Endometrium (tissue), 2 donors: ENCODE data around the gene ADGRG2.

Source experiments
- FAIRE-seq: peaks from 2 replicates; lab custom pipeline; 2012; peaks lifted over from hg19 to GRCh38; lab: Jason Lieb, UNC
- donor health status: control.
- donor health status: control.

The ADGRG2 gene

GRCh38 chrX:19121898-19122640 is at the start of gene ADGRG2:
Gene ADGRG2, minus strand, starts transcription at chrX:19122468. Its CDS starts 53,634 bp downstream, at chrX:19068834.
- no peak for FAIRE-seq

DNA sequence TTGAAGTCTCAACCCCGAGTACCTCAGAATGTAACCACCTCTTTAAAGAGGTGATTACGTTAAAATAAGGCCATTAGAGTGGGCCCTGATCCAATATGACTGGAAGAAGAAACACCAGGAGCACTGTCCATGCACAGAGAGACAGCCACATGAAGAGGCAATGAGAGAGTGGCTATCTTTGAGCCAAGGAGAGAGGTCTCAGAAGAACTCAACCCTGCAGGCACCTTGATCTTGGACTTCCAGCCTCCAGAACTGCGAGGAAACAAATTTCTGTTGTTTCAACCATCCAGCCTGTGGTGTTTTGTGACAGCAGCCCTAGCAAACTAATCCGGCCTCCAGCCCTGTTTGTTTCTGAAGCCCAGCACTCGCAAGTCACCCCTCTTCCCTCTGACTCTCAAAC is 46.3 kb upstream of the ADGRG2 start:
- FAIRE-seq, result no peak

DNA sequence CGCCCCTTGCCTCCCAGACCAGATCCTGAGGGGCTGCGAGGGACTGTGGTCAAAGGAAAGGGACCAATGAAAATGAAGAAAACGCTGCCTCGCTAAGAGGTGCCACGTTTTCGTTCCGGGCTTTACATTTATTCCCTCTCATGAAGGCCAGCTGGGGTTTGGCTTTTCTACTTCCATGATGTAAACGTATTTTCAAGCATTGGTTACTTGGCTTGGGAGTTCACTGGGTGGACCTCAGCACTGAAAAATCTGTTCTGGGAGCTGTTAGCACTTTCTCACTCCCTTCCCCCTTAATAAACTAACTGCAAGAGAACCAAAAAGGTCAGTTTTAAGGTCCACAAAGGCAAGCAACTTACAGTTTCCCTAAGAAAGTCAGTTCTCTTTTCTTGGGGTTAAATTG is 40.6 kb upstream of the ADGRG2 start:
- FAIRE-seq, result no peak

- FAIRE-seq, result no peak
Observed at GRCh38 chrX:19156186-19156585, 33.9 kb upstream of the ADGRG2 start.

DNA sequence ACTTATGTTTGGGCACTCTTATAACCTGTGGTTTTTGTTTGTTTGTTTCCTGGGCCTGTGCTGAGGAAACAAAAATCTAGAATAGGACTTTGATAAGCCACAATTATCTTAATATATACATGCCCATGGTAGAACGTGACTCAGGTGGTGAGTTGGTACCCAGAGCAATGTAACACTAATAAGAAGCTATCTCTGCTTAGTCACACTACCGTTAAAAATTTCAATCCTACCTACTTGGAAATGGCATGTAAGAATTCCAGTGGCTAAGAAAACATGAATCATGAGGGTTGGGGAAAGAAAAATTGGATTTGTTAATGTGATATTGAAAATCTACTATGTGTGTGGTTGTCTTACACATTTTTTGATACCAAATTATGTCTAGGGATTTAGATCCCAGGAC is 30.5 kb upstream of the ADGRG2 start:
- no peak for FAIRE-seq

- FAIRE-seq, result no peak
Observed at GRCh38 chrX:19137067-19137466, 14.8 kb upstream of the ADGRG2 start.

- FAIRE-seq, result no peak
Observed at GRCh38 chrX:19133784-19134183, 11.5 kb upstream of the ADGRG2 start.

DNA sequence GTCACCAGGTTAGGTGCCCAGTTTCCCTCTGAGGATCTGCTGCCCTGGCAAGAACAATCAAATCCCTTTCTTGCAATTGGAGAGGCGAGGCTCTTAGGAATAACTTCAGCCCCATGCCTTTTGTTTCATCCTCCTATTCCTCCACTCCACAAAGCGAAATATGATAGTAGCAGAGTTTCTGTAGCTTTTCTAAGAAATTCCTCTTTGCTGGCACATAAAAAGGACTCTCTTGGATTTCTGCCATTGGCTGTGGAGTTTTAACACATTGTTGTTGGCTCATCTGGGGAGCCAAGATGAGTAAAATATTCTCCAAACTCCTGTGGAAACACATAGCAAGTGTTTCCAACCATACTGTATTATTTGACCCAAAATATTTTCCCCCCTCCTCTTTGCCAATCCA is 11.0 kb upstream of the ADGRG2 start:
- no peak for FAIRE-seq

GRCh38 chrX:19130628-19131027 is 8.4 kb upstream of the ADGRG2 start:
- no peak for FAIRE-seq

DNA sequence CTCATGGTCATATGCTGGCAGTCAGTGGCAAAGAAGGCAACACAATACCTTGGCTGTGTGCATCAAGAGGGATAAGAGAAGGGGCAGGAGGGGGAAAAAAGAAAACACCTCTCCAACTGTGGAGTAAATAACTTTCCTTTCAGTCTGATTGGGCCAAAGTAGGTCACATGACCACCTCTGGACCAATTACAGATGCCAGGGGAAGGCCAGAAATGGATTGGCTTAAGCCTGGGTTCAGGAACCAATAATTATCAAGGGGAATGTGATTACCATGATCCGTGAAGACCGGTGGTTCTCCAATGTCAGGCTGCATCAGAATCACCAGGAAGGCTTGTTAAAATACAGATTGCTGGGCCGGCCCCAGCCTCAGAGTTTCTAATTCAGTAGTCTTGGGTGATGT is 7.4 kb upstream of the ADGRG2 start:
- no peak for FAIRE-seq

DNA sequence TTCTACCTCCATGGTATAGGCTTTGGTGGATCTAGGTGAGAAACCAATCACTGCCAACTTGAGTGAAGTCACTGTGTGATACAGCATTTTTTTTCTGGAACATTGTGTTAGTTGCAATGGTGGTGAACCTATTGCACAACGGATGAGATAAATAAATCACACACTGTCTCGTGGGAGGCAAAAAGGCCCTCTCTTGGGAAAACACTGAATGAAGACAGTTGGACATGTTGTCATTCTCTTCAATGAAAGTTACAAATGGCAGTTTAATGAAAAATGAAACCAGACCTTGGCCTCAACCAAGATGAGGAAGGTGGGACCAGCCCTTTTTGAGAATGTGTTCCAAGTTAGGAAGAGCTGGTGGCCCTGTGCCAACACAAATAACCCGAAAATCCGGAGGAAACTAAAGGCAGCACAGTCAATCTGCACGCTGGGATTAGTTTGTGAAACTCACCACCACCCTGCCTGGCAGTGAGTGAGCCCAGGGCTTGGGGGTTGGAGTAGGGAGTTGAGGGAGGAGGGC is 5.4 kb upstream of the ADGRG2 start:
- no peak for FAIRE-seq

DNA sequence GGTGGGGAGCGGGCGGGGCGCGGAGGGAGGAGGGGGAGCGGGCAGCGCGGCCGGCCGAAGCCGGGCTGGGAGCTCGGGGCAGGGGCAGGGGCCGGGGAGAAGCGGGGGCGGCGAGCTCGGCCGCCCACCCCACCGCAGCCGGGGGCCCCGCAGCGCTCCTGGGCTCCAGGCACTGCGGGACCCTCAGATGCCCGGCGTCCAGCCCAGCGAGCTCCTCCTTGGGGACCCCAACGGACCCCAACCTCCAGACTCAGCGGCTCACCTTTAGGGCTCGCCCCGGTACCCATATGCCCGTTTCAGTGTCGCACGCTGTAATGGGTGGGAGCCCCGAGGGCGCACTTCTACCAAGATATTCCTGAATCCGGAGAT is 357 bp upstream of the ADGRG2 start:
- FAIRE-seq, result no peak

GRCh38 chrX:19121466-19121865 is 802 bp downstream of the ADGRG2 start:
- FAIRE-seq, result no peak

DNA sequence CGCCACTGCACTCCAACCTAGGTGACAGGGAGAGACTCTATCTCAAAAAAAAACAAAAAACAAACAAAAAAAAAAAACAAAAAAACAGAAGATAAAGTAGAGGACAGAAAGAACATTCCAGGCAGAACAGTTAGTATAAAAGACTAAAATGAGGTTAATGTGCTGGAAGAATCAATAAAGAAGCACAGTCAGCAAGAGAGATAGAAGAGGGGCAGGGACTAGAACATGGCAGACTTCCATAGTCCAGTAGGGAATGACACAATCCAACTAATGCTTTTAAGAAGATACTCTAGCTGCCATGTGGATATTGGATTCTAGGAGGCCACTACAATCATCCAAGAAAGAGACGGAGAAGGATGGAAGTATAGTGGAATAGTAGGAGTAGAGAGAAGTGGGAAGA is 11.6 kb downstream of the ADGRG2 start:
- FAIRE-seq, result no peak

GRCh38 chrX:19107035-19107434 is 15.2 kb downstream of the ADGRG2 start:
- no peak for FAIRE-seq

DNA sequence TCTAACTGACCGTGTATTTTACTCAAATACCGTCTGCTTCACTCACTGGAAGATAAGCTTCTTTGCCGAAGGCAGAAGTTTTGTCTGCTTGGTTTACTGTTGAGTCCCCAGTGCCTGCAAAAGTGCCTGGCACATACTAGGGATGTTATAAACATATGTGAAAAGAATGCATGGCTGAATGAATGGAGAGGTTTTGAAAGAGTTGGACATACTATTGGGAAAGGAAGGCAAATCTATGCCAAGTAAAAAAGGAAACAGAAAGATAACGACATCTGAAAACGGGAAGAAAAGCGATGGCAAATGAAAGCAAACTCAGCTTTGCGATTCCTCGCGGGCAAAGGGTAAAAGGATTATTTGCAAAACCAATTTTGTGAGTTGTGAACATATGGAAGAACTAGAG is 21.7 kb downstream of the ADGRG2 start:
- FAIRE-seq, result no peak

DNA sequence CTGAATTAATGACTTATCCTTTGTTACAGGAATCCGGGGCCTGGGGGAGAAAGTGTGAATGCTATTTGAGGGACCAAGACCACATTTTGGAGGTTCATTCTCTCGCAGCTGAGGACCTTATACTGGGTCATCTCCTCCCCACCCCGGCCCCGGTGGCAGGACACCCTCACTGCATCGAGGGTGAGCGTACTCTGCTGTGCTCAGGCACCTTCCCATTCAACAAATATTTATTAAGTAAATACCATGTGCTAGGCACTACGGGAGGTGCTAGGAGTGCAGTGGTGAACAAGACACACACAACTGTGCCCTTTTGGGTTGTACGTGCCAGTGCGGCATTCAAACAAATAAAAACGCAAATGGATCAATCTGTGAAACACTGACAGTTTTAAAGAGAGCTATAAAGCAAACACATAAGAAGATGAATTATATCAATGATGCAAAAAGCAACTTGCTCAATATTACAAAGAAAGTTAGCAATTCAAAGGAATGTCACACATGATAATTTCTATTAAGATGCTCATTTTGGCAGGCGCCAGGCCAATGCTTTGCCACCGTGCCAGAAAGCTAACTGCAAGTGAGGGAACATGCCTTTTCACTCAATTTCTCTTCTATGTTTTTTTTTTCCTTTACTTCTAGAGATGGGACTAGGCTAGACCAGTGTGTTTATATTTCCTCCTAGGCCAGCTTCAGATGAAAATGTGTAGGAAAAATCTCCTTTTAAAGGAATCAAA is 24.6 kb downstream of the ADGRG2 start:
- no peak for FAIRE-seq

DNA sequence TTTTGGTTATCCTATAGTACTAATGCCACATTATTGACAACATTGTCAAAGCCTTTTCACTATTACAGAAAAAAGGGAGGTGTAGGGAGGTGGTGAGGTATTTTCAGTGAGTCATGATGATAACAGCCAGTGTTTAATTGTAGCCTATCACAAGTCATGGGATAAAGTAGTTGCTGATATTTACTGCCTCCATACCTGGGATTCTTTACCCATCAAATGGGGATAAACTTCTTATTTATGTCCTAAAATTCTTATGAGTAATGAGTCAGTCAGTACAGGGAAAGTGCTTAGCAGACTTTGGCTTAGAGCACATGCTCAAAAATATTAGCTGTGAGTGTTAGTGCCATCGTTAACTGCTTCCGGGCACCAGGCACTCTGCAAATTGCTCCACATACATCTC is 25.7 kb downstream of the ADGRG2 start:
- no peak for FAIRE-seq

DNA sequence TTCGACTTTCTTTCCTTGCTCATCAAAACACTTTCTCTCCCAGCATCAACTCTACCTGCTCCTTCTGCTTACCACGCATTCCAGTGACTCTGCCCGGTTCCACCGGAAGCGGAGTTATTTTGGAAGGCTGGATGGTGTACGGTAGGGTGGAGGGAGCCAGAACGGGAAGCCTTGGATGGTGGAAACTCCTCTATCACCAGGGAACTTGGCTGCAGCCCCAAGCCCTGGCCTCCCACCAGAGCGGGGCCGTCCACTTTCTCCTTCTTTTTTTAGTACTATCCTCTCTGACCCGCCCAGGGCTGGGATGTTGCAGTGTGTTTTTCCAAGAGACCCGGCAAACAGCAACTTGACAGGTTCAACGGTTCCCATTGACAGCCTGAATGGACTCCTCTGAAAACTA is 27.6 kb downstream of the ADGRG2 start:
- FAIRE-seq, result no peak

DNA sequence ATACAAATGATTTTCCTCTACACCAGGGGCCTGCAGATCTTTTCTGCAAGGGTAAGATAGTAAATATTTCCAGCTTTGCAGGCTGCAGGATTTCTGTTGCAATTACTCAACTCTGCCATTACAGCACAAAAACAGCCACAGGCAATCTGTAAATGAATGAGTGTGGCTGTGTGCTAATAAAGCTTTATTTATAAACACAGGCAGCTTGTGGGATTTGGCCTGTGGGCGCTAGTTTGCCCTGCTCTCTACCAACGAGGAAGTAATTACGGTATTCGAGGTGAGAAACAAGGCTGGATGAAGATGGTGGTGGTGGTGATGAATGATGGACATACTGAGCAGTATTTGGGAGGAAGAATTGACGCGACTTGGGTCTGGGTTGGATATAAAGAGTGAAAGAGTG is 30.7 kb downstream of the ADGRG2 start:
- no peak for FAIRE-seq

DNA sequence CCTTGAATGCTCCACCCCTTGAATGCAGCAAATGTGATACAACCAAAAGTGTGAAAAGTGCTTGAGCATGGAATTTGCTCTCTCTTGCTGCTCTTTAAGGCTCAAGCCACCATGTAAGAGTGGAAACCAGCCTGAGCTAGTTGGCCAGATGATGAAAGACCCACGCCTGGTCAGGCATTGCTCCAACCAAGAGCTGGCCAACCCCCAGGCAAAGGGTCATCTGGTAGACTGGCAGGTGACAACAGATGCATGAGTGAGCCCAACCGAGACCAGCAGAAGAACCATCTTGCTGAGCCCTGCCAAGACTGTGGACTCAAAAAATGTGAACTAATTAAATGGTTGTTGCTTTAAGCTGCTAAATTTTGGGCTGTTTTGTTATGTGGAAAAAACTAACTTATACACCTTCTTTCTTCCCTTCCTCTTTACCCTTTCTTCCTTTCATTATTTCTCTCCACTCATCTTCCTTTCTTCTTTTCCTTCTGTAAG is 32.7 kb downstream of the ADGRG2 start:
- FAIRE-seq, result no peak

DNA sequence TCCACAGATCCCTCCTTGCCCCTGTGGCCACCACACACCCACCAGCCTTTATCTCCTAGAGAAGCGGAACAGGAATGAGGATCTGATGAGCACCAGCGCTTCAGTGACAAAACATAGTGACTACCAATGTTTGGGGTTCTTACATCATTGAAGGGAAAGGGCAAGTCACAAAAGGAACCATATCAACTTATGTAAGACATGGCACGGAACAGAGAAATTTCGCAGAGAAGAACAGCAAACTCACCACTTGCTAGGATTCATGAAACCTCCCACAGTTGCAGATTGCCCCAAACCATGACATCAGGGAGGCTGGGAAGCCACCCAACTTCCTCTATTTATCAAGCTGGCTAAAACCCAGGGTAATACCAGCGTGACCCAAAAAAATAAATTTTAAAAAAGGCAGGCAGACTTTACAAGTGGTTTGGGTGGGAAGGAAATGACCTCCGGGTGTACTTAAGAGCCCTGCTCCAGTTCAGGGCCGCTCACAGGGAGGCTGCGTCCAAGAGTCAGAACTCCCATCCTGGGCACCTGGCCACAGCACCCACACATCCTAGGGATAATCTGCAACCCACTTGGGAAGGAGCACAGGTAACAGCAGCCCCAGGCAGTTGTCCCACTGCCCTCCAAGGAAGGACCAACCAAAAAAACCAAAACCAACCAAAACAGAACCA is 36.0 kb downstream of the ADGRG2 start:
- FAIRE-seq, result no peak

DNA sequence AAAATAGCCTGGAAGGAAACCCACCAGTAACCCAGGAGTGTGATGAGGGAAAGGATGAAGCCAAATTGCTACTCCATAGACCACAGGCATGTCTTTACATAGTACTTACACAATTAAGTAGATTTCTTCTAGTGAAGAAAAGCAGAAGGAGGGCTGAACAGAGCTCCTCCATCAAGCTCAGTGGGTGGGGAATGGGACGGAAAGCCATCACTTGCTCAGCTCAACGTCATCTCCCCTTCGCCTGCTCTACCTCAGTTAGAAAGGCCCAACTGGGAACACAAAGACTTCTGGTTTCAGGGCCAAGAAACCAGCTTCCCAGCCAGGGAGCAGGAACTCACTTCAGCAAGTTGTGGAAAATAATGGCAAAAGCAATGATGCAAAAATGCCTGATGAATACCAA is 36.6 kb downstream of the ADGRG2 start:
- no peak for FAIRE-seq
